ENCODE results near the gene ABCC4. TPM values are rescaled to one million over a fixed set of nuclear protein-coding genes. Genes with fewer than 3 reads are reported as not detected.
"Not testable (repeated sequence)": the region's sequence is repeated elsewhere in the genome, so short reads cannot be mapped to it uniquely, and the experiment has no call there.

ABCC4 gene
- total and polyA plus RNA-seq, 2 donors (not counting 1 experiment from before 2014, with no cell fraction given): 1.8 to 7.1 TPM

- no peaks in the 10 kb centered on the region for H3K79me2 ChIP-seq (ENCODE audit: control insufficient read depth, insufficient read depth, low read length)
- H4K20me1 ChIP-seq (ENCODE audit: control insufficient read depth, insufficient read depth, low read length, poor library complexity, severe bottlenecking): no peaks in the 10 kb centered on the region
- no peaks in the 10 kb centered on the region for H3K4me1 ChIP-seq (ENCODE audit: control insufficient read depth in 2 of 2, insufficient read depth in 2 of 2, low read length in 2 of 2)
- Mint-ChIP-seq H3K27me3 (no peaks in the 10 kb centered on the region), H3K4me3 (no peak overlapping the region), H3K27ac (no peak overlapping the region), H3K4me1 (peaks cover 1% of the 10 kb centered on the region), H3K9me3 (ENCODE audit: insufficient read depth) (no peaks in the 10 kb centered on the region)
- no peak overlapping the region for H3K9ac ChIP-seq (ENCODE audit: low read length)
- H3K4me2 ChIP-seq (replicated peaks; ENCODE audit: low read depth, low read length, poor library complexity, severe bottlenecking): no peak overlapping the region
- 95% methylated on average over 13 of the region's 13 CpGs for WGBS (ENCODE audit: insufficient coverage)
- TF ChIP-seq EZH2 (IDR thresholded peaks at IDR 0.05; ENCODE audit: borderline replicate concordance, insufficient read depth, low read depth, low read length, poor library complexity, severe bottlenecking): no peak
- TF ChIP-seq, protein P1, sequence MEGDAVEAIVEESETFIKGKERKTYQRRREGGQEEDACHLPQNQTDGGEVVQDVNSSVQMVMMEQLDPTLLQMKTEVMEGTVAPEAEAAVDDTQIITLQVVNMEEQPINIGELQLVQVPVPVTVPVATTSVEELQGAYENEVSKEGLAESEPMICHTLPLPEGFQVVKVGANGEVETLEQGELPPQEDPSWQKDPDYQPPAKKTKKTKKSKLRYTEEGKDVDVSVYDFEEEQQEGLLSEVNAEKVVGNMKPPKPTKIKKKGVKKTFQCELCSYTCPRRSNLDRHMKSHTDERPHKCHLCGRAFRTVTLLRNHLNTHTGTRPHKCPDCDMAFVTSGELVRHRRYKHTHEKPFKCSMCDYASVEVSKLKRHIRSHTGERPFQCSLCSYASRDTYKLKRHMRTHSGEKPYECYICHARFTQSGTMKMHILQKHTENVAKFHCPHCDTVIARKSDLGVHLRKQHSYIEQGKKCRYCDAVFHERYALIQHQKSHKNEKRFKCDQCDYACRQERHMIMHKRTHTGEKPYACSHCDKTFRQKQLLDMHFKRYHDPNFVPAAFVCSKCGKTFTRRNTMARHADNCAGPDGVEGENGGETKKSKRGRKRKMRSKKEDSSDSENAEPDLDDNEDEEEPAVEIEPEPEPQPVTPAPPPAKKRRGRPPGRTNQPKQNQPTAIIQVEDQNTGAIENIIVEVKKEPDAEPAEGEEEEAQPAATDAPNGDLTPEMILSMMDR (IDR thresholded peaks at IDR 0.05): no peak
- no peak overlapping the region for H3K4me3 ChIP-seq (ENCODE audit: control extremely low read depth in 1 of 5, extremely low read depth in 1 of 5, insufficient read depth in 1 of 5, low read depth in 2 of 5, low read length in 4 of 5)
- POLR2A ChIA-PET: no interaction called here
- H3K9me3 ChIP-seq (ENCODE audit: control extremely low read depth in 1 of 3, control insufficient read depth in 2 of 3, insufficient read depth in 1 of 3, low read length in 2 of 3): no peaks in the 10 kb centered on the region
- no peak overlapping the region for H3K27ac ChIP-seq (ENCODE audit: low read length in 2 of 2)
- no peaks in the 10 kb centered on the region for H3K27me3 ChIP-seq (replicated peaks in 1 of 4; ENCODE audit: control extremely low read depth in 1 of 4, control insufficient read depth in 3 of 4, insufficient read depth in 4 of 4, low read length in 3 of 4)
- CTCF ChIA-PET: interaction anchor here (1.3 to 13.1 kb wide), 4 partner anchors 46 to 212 kb away, joined by 3 to 477 read pairs (median 108); no protein-coding TSS in a partner anchor
- ATAC-seq (ENCODE audit: low read depth) (no peak), DNase-seq (no peak)
- intact Hi-C loops (cut with micrococcal nuclease): no loop called here
- H2AFZ ChIP-seq (ENCODE audit: insufficient read depth, low read depth, low read length, poor library complexity, severe bottlenecking): no peak overlapping the region
- H3K36me3 ChIP-seq (replicated peaks in 1 of 2; ENCODE audit: control extremely low read depth in 1 of 2, control insufficient read depth in 1 of 2, extremely low read depth in 1 of 2, insufficient read depth in 2 of 2, low read length in 1 of 2): no peaks in the 10 kb centered on the region
These were observed 107.6 kb downstream of the ABCC4 start for GRCh38 chr13:95193509-95194230.

DNA sequence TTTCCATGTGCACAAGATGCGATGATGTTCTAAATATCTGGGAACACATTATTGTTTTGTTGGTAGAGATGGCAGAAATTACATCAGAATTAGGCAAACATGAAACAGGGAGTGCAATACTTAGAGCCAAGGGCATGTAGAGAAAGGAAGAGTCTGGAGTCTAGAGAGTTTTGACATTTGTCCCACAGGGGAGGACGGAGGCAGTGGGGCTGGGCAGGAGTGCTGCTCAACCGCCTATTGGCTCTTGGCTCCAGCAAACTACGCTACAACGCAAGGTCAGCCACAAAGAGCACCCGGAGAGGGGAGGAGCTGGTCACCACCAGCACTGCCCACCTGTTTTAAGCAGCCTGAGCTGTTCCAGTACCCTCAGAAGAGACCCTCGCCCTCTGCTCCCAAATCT, 108.3 kb downstream of the ABCC4 start:
- no peak for DNase-seq
- Histone ChIP-seq H2AFZ (ENCODE audit: insufficient read depth, low read depth, low read length, poor library complexity, severe bottlenecking) (no peak overlapping the region), H3K4me2 (replicated peaks; ENCODE audit: low read depth, low read length, poor library complexity, severe bottlenecking) (no peak overlapping the region), H3K79me2 (ENCODE audit: control insufficient read depth, insufficient read depth, low read length) (no peaks in the 10 kb centered on the region), H3K9ac (ENCODE audit: low read length) (no peak overlapping the region), H3K36me3 (replicated peaks in 1 of 2; ENCODE audit: control extremely low read depth in 1 of 2, control insufficient read depth in 1 of 2, extremely low read depth in 1 of 2, insufficient read depth in 2 of 2, low read length in 1 of 2) (no peaks in the 10 kb centered on the region), H3K4me1 (ENCODE audit: control insufficient read depth in 2 of 2, insufficient read depth in 2 of 2, low read length in 2 of 2) (no peaks in the 10 kb centered on the region), H3K9me3 (ENCODE audit: control extremely low read depth in 1 of 3, control insufficient read depth in 2 of 3, insufficient read depth in 1 of 3, low read length in 2 of 3) (no peaks in the 10 kb centered on the region), H4K20me1 (ENCODE audit: control insufficient read depth, insufficient read depth, low read length, poor library complexity, severe bottlenecking) (no peaks in the 10 kb centered on the region), H3K27ac (ENCODE audit: low read length in 2 of 2) (no peak overlapping the region), H3K27me3 (replicated peaks in 1 of 4; ENCODE audit: control extremely low read depth in 1 of 4, control insufficient read depth in 3 of 4, insufficient read depth in 4 of 4, low read length in 3 of 4) (no peaks in the 10 kb centered on the region), H3K4me3 (ENCODE audit: control extremely low read depth in 1 of 5, extremely low read depth in 1 of 5, insufficient read depth in 1 of 5, low read depth in 2 of 5, low read length in 4 of 5) (no peak overlapping the region)
- 89% methylated on average over 7 of the region's 7 CpGs for WGBS (ENCODE audit: insufficient coverage)
- Mint-ChIP-seq H3K9me3 (ENCODE audit: insufficient read depth) (no peaks in the 10 kb centered on the region), H3K27me3 (no peaks in the 10 kb centered on the region), H3K4me1 (peaks cover 1% of the 10 kb centered on the region), H3K27ac (no peak overlapping the region), H3K4me3 (no peak overlapping the region)
- no peak for ATAC-seq (ENCODE audit: low read depth)
- POLR2A ChIA-PET: no interaction called here
- intact Hi-C loops (cut with micrococcal nuclease): no loop called here
- no peak for TF ChIP-seq EZH2 (IDR thresholded peaks at IDR 0.05; ENCODE audit: borderline replicate concordance, insufficient read depth, low read depth, low read length, poor library complexity, severe bottlenecking)
- TF ChIP-seq, protein P1 (IDR thresholded peaks at IDR 0.05): no peak
- CTCF ChIA-PET: interaction anchor here (0.7 to 13.1 kb wide), 13 partner anchors 10 to 213 kb away, joined by 3 to 477 read pairs (median 5); partner anchors contain the start of gene ABCC4

DNA sequence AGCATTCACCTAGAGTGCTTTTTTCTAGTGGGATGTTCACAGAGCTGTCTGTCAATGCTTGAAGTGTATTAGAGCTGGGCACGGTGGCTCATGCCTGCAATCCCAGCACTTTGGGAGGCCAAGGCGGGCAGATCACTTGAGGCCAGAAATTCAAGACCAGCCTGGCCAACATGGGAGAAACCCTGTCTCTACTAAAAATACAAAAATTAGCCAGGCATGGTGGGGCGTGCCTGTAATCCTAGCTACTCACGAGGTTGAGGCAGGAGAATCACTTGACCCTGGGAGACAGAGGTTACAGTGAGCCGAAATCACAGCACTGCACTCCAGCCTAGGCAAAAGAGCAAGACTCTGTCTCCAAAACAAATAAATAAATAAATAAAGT, 108.7 kb downstream of the ABCC4 start:
- H3K27ac Mint-ChIP-seq; H4K20me1 ChIP-seq (ENCODE audit: control insufficient read depth, insufficient read depth, low read length, poor library complexity, severe bottlenecking); H3K9me3 ChIP-seq (ENCODE audit: control extremely low read depth in 1 of 3, control insufficient read depth in 2 of 3, insufficient read depth in 1 of 3, low read length in 2 of 3); H3K27me3 ChIP-seq (replicated peaks in 1 of 4; ENCODE audit: control extremely low read depth in 1 of 4, control insufficient read depth in 3 of 4, insufficient read depth in 4 of 4, low read length in 3 of 4); H3K36me3 ChIP-seq (replicated peaks in 1 of 2; ENCODE audit: control extremely low read depth in 1 of 2, control insufficient read depth in 1 of 2, extremely low read depth in 1 of 2, insufficient read depth in 2 of 2, low read length in 1 of 2); H3K9me3 Mint-ChIP-seq (ENCODE audit: insufficient read depth); intact Hi-C loops (cut with micrococcal nuclease); H3K9ac ChIP-seq (ENCODE audit: low read length); H3K27me3 Mint-ChIP-seq; H3K4me2 ChIP-seq (replicated peaks; ENCODE audit: low read depth, low read length, poor library complexity, severe bottlenecking); H3K79me2 ChIP-seq (ENCODE audit: control insufficient read depth, insufficient read depth, low read length); H3K4me3 Mint-ChIP-seq; DNase-seq; ATAC-seq (ENCODE audit: low read depth); POLR2A ChIA-PET; H3K4me1 ChIP-seq (ENCODE audit: control insufficient read depth in 2 of 2, insufficient read depth in 2 of 2, low read length in 2 of 2); H2AFZ ChIP-seq (ENCODE audit: insufficient read depth, low read depth, low read length, poor library complexity, severe bottlenecking); H3K4me3 ChIP-seq (ENCODE audit: control extremely low read depth in 1 of 5, extremely low read depth in 1 of 5, insufficient read depth in 1 of 5, low read depth in 2 of 5, low read length in 4 of 5); H3K27ac ChIP-seq (ENCODE audit: low read length in 2 of 2); H3K4me1 Mint-ChIP-seq: not testable (repeated sequence)
- 100% methylated on average over 3 of the region's 5 CpGs for WGBS (ENCODE audit: insufficient coverage)
- CTCF ChIA-PET: interaction anchor here (0.7 to 13.1 kb wide), 18 partner anchors 11 to 221 kb away, joined by 3 to 477 read pairs (median 5); partner anchors contain the start of gene ABCC4
